K562 (cell line): ENCODE results near the gene RPS4Y1.

Source experiments
- POLR2A ChIP-seq: fragments of 450-650 bp; conservative IDR thresholded peaks from 2 replicates; pipeline ENCODE4 v1.6.1; 2016
- PURB ChIP-seq: sonication (generic); formaldehyde crosslinking; IDR thresholded peaks from 2 replicates; pipeline ENCODE4 v1.9.0; 2021; ENCODE audit warnings: low read depth, mild to moderate bottlenecking, missing genetic modification reagents

- TF ChIP-seq POLR2A (no peak), PURB (CRISPR knock-in tag) (no peak)
These were observed 7.0 kb downstream of the RPS4Y1 start for GRCh38 chrY:2848384-2848783.
